Esophagus squamous epithelium (tissue), 4 donors: ENCODE results near the gene PPM1D.

ENCODE experiments used
- POLR2A ChIP-seq, 4 donors: fragments of 450-650 bp; IDR thresholded peaks; one replicate each; pipeline ENCODE4 v1.6.1; 2017; ENCODE audit warnings: antibody characterized with exemption in 4 of 4, mild to moderate bottlenecking in 4 of 4, moderate library complexity in 3 of 4
- TF ChIP-seq, protein P1 (sequence below), 6 experiments: fragments of 450-650 bp in 4 of 6; fragments of 200-600 bp in 2 of 6; sonication (generic) in 2 of 6; IDR thresholded peaks; one replicate each; pipeline ENCODE4 v1.5.1; 2016 to 2019; ENCODE audit warnings: antibody characterized with exemption in 6 of 6, mild to moderate bottlenecking in 4 of 6, moderate library complexity in 4 of 6

DNA sequence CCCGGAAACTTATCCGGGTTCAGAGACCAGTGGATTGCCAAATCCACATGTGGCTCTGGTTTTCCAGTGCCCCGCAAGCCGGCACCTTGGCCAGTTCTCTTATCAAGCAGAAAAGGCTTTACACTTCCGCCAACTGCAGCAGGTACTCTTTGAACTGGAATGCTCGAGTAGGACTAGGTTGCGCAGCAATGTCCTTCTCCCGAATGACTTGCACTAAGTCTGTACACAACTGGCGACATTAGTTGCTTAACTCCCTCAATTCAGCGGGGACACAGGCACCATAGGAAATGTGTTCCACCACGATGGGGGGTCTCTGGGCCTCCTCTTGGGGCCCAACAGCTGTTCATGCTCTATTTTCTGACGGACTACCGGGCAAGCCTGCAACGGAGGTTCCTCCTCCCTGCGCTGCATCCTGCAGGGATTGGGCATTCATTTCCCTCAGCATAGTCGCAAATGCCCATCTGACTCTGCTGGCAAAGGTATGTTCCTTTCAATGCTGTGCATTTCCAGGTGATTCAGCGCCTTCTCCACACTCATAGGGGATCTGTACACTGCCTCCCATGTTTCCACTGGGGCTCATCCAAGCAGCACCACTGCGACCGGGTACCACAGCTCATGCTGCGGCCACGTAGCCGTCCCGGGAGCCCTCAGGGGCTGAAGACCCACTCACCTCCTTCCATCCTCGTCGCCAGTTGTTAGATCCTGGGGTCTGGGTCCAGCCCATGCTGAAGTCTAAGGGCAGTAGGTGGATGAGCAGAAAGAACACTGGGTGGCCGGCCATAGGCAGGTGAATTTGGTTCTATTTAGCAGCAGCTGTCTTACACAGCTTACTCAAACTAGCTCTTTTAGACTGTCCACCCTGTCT, 39.8 kb upstream of the PPM1D start:
- TF ChIP-seq, protein P1, sequence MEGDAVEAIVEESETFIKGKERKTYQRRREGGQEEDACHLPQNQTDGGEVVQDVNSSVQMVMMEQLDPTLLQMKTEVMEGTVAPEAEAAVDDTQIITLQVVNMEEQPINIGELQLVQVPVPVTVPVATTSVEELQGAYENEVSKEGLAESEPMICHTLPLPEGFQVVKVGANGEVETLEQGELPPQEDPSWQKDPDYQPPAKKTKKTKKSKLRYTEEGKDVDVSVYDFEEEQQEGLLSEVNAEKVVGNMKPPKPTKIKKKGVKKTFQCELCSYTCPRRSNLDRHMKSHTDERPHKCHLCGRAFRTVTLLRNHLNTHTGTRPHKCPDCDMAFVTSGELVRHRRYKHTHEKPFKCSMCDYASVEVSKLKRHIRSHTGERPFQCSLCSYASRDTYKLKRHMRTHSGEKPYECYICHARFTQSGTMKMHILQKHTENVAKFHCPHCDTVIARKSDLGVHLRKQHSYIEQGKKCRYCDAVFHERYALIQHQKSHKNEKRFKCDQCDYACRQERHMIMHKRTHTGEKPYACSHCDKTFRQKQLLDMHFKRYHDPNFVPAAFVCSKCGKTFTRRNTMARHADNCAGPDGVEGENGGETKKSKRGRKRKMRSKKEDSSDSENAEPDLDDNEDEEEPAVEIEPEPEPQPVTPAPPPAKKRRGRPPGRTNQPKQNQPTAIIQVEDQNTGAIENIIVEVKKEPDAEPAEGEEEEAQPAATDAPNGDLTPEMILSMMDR (IDR thresholded peaks at IDR 0.05) = no peak
- TF ChIP-seq POLR2A (IDR thresholded peaks at IDR 0.05) = no peak
